Measurements from ENCODE around the gene EEA1.

The EEA1 gene

GRCh38 chr12:92951006-92951405 is 21.9 kb upstream of the EEA1 start:
- no peaks in the 10 kb centered on the region for H3K27me3 ChIP-seq (ENCODE audit: insufficient read depth, low read length)
- no peak overlapping the region for H2AFZ ChIP-seq (ENCODE audit: low read length)

GRCh38 chr12:92950011-92950410 is 20.9 kb upstream of the EEA1 start:
- Histone ChIP-seq H3K79me2 (ENCODE audit: insufficient read depth, low read length) (no peaks in the 10 kb centered on the region), H3K4me1 (ENCODE audit: insufficient read depth, low read length, severe bottlenecking) (no peaks in the 10 kb centered on the region), H3K9me3 (ENCODE audit: low read length) (0 out of 2 replicates have a peak, but pooled peaks cover 7% of the 10 kb centered on the region), H3F3A (ENCODE audit: insufficient read depth, low read length) (no peaks in the 10 kb centered on the region), H2AFZ (ENCODE audit: low read length) (no peak overlapping the region), H3K9ac (ENCODE audit: low read length) (no peak overlapping the region), H3K4me2 (ENCODE audit: low read length) (no peak overlapping the region), H3K27me3 (ENCODE audit: insufficient read depth, low read length) (no peaks in the 10 kb centered on the region), H3K9me2 (ENCODE audit: low read depth, low read length) (no peaks in the 10 kb centered on the region), H3K27ac (ENCODE audit: low read depth, low read length, poor library complexity, severe bottlenecking) (no peak overlapping the region), H3K4me3 (ENCODE audit: low read depth, low read length, poor library complexity, severe bottlenecking) (no peak overlapping the region), H3K36me3 (ENCODE audit: insufficient read depth, low read length) (peaks cover 36% of the 10 kb centered on the region), H4K20me1 (ENCODE audit: insufficient read depth, low read length) (no peaks in the 10 kb centered on the region)
- TF ChIP-seq EZH2 (IDR thresholded peaks at IDR 0.05; ENCODE audit: borderline replicate concordance, low read length) (no peak), CTCF (IDR thresholded peaks at IDR 0.05; ENCODE audit: low read length) (no peak)

More at GRCh38 chr12:92951006-92951405, 21.9 kb upstream of the EEA1 start:
- Histone ChIP-seq H3K9ac (ENCODE audit: low read length) (no peak overlapping the region), H3K4me1 (ENCODE audit: insufficient read depth, low read length, severe bottlenecking) (no peaks in the 10 kb centered on the region), H3K27ac (ENCODE audit: low read depth, low read length, poor library complexity, severe bottlenecking) (no peak overlapping the region), H3K9me3 (ENCODE audit: low read length) (0 out of 2 replicates have a peak, but pooled peaks cover 7% of the 10 kb centered on the region), H3K79me2 (ENCODE audit: insufficient read depth, low read length) (no peaks in the 10 kb centered on the region), H3K4me2 (ENCODE audit: low read length) (no peak overlapping the region), H3F3A (ENCODE audit: insufficient read depth, low read length) (no peaks in the 10 kb centered on the region), H4K20me1 (ENCODE audit: insufficient read depth, low read length) (no peaks in the 10 kb centered on the region), H3K4me3 (ENCODE audit: low read depth, low read length, poor library complexity, severe bottlenecking) (no peak overlapping the region), H3K9me2 (ENCODE audit: low read depth, low read length) (no peaks in the 10 kb centered on the region), H3K36me3 (ENCODE audit: insufficient read depth, low read length) (peaks cover 40% of the 10 kb centered on the region)
- no peak for TF ChIP-seq CTCF (IDR thresholded peaks at IDR 0.05; ENCODE audit: low read length)
- TF ChIP-seq EZH2 (IDR thresholded peaks at IDR 0.05; ENCODE audit: borderline replicate concordance, low read length), result no peak

- no peak for TF ChIP-seq EZH2 (IDR thresholded peaks at IDR 0.05; ENCODE audit: borderline replicate concordance, low read length)
- TF ChIP-seq CTCF (IDR thresholded peaks at IDR 0.05; ENCODE audit: low read length), result no peak
- Histone ChIP-seq H3K36me3 (ENCODE audit: insufficient read depth, low read length) (peaks cover 32% of the 10 kb centered on the region), H3K4me2 (ENCODE audit: low read length) (no peak overlapping the region)
Observed at GRCh38 chr12:92949466-92949865, 20.4 kb upstream of the EEA1 start.

More at GRCh38 chr12:92949466-92949865, 20.4 kb upstream of the EEA1 start:
- Histone ChIP-seq H3K27me3 (ENCODE audit: insufficient read depth, low read length) (no peaks in the 10 kb centered on the region), H3K9ac (ENCODE audit: low read length) (no peak overlapping the region), H3K79me2 (ENCODE audit: insufficient read depth, low read length) (no peaks in the 10 kb centered on the region), H3K9me2 (ENCODE audit: low read depth, low read length) (no peaks in the 10 kb centered on the region), H3F3A (ENCODE audit: insufficient read depth, low read length) (no peaks in the 10 kb centered on the region), H3K4me3 (ENCODE audit: low read depth, low read length, poor library complexity, severe bottlenecking) (no peak overlapping the region), H3K9me3 (ENCODE audit: low read length) (0 out of 2 replicates have a peak, but pooled peaks cover 7% of the 10 kb centered on the region), H2AFZ (ENCODE audit: low read length) (no peak overlapping the region), H3K4me1 (ENCODE audit: insufficient read depth, low read length, severe bottlenecking) (no peaks in the 10 kb centered on the region), H4K20me1 (ENCODE audit: insufficient read depth, low read length) (no peaks in the 10 kb centered on the region), H3K27ac (ENCODE audit: low read depth, low read length, poor library complexity, severe bottlenecking) (no peak overlapping the region)
